ENCODE data around the gene RPL18.

GRCh38 chr19:48664476-48664875 lies 45.5 kb upstream of the RPL18 start:
- TF ChIP-seq ZNF699 (CRISPR knock-in tag; IDR thresholded peaks at IDR 0.05; ENCODE audit: insufficient replicate concordance) (no peak), JUN (IDR thresholded peaks at IDR 0.05; ENCODE audit: borderline replicate concordance, low read depth, low read length) (no peak), JUN (CRISPR knock-in tag; IDR thresholded peaks at IDR 0.05; ENCODE audit: borderline replicate concordance) (no peak), EZH2 (IDR thresholded peaks at IDR 0.05; ENCODE audit: borderline replicate concordance, low read depth, low read length) (no peak), SREBF1 (IDR thresholded peaks at IDR 0.05; ENCODE audit: borderline replicate concordance, low read depth, low read length) (no peak), ESRRB (CRISPR knock-in tag; IDR thresholded peaks at IDR 0.05; ENCODE audit: borderline replicate concordance) (no peak), SPI1 (IDR thresholded peaks at IDR 0.05; ENCODE audit: borderline replicate concordance, low read depth, low read length) (no peak), FOS (IDR thresholded peaks at IDR 0.05; ENCODE audit: extremely low read depth, insufficient read length) (no peak), ETV1 (tag; conservative IDR thresholded peaks at IDR 0.05; ENCODE audit: low read depth) (no peak), ZBTB40 (IDR thresholded peaks at IDR 0.05) (no peak), ZBTB40 (CRISPR knock-in tag; IDR thresholded peaks at IDR 0.05) (no peak), BACH1 (tag; IDR thresholded peaks at IDR 0.05) (no peak)

Data from K562 (cell line).